SK-N-SH (cell line): Measurements from ENCODE around the gene ANKS1B. TPM values are rescaled to one million over a fixed set of nuclear protein-coding genes. Genes with fewer than 3 reads are reported as not detected.

Experiments
- CTCF ChIA-PET: fragments of 300-600, 350-600 bp; formaldehyde crosslinking; extraction: SDS; loops from one replicate; lab custom pipeline; 2021; lab: Yijun Ruan, JAX
- POLR2A ChIA-PET: fragments of 350-600 bp; sonication (Branson Sonifier 250); formaldehyde crosslinking; extraction: SDS; loops from one replicate; lab custom pipeline; 2020; ENCODE audit warnings: antibody characterized with exemption, inconsistent platforms; lab: Yijun Ruan, JAX
- DNase-seq: peaks from one replicate; pipeline ENCODE4 v3.0.0; 2012
- H2AFZ ChIP-seq: fragments of 200-600 bp; sonication (generic); 2 replicates; pipeline ENCODE4 v1.8.1; 2016; ENCODE audit warnings: antibody characterized with exemption, mild to moderate bottlenecking, low read depth
- H3F3A ChIP-seq: fragments of 200-600 bp; sonication (generic); replicated peaks from 2 replicates; pipeline ENCODE3; 2016; ENCODE audit warnings: antibody characterized with exemption, mild to moderate bottlenecking; ENCODE audit not compliant: insufficient read depth
- H3K27ac ChIP-seq, 2 experiments: fragments of 200-500 bp in 1 of 2; fragments of 200-600 bp in 1 of 2; sonication (Bioruptor generic) in 1 of 2; sonication (generic), shearing (Covaris generic) in 1 of 2; 2 replicates each; pipeline versions ENCODE4 v1.5.1 to v1.6.1; 2014 to 2016; ENCODE audit warnings: low read depth in 2 of 2, inconsistent platforms in 1 of 2, low read length in 1 of 2, mild to moderate bottlenecking in 1 of 2, mixed read lengths in 1 of 2
- H3K27me3 ChIP-seq: fragments of 200-600 bp; sonication (generic), shearing (Covaris generic); 2 replicates; pipeline ENCODE4 v1.6.1; 2016; ENCODE audit warnings: mixed run types; ENCODE audit not compliant: insufficient read depth
- H3K36me3 ChIP-seq, 2 experiments: fragments of 200-500 bp in 1 of 2; fragments of 200-600 bp in 1 of 2; sonication (Bioruptor generic) in 1 of 2; sonication (generic) in 1 of 2; replicated peaks in 1 of 2; 2 replicates each; pipeline versions ENCODE3 to v1.5.1; 2014 to 2016; ENCODE audit warnings: low read length in 1 of 2, mild to moderate bottlenecking in 1 of 2; ENCODE audit not compliant: insufficient read depth in 2 of 2, control insufficient read depth in 1 of 2
- H3K4me1 ChIP-seq, 2 experiments: fragments of 200-500 bp in 1 of 2; fragments of 200-600 bp in 1 of 2; sonication (Bioruptor generic) in 1 of 2; sonication (generic), shearing (Covaris generic) in 1 of 2; 2 replicates each; pipeline versions ENCODE4 v1.5.1 to v1.6.1; 2014 to 2016; ENCODE audit warnings: low read depth in 1 of 2, low read length in 1 of 2, mixed run types in 1 of 2; ENCODE audit not compliant: insufficient read depth in 2 of 2, control insufficient read depth in 1 of 2
- H3K4me2 ChIP-seq: fragments of 200-600 bp; sonication (generic), shearing (Covaris generic); 2 replicates; pipeline ENCODE4 v1.6.1; 2017; ENCODE audit warnings: mixed run types
- H3K4me3 ChIP-seq, 2 experiments: fragments of 200-500 bp in 1 of 2; fragments of 200-600 bp in 1 of 2; sonication (Bioruptor generic) in 1 of 2; sonication (generic), shearing (Covaris generic) in 1 of 2; 2 replicates each; pipeline versions ENCODE4 v1.5.1 to v1.8.1; 2014 to 2016; ENCODE audit warnings: low read depth in 2 of 2, inconsistent platforms in 1 of 2, low read length in 1 of 2, mild to moderate bottlenecking in 1 of 2, mixed read lengths in 1 of 2, moderate library complexity in 1 of 2
- H3K79me2 ChIP-seq: fragments of 200-600 bp; sonication (generic); 2 replicates; pipeline ENCODE4 v1.8.1; 2017; ENCODE audit warnings: mild to moderate bottlenecking; ENCODE audit not compliant: insufficient read depth
- H3K9ac ChIP-seq: fragments of 200-600 bp; sonication (generic); 2 replicates; pipeline ENCODE4 v1.6.1; 2017; ENCODE audit warnings: mixed run types
- H3K9me2 ChIP-seq: fragments of 200-600 bp; sonication (generic); 2 replicates; pipeline ENCODE4 v1.6.1; 2017; ENCODE audit warnings: mixed run types
- H3K9me3 ChIP-seq: fragments of 200-600 bp; sonication (generic); 2 replicates; pipeline ENCODE4 v1.6.1; 2017; ENCODE audit warnings: mixed run types, mild to moderate bottlenecking, moderate library complexity
- H4K20me1 ChIP-seq: fragments of 200-600 bp; sonication (generic); 2 replicates; pipeline ENCODE4 v1.6.1; 2017; ENCODE audit warnings: mild to moderate bottlenecking, mixed run types; ENCODE audit not compliant: insufficient read depth
- CHD2 ChIP-seq: fragments of 150-350 bp; IDR thresholded peaks from 2 replicates; pipeline ENCODE4 v1.6.1; 2018; ENCODE audit warnings: low read length; ENCODE audit not compliant: partially characterized antibody
- ELF1 ChIP-seq: IDR thresholded peaks from 2 replicates; pipeline ENCODE4 v1.4.0; 2012
- EZH2phosphoT487 ChIP-seq: fragments of 200-600 bp; sonication (generic); IDR thresholded peaks from 2 replicates; pipeline ENCODE4 v1.6.1; 2017; ENCODE audit warnings: low read depth, mixed run types, mild to moderate bottlenecking, antibody characterized with exemption, moderate library complexity, borderline replicate concordance
- FOXJ3 ChIP-seq: sonication (generic); formaldehyde crosslinking; IDR thresholded peaks from 2 replicates; pipeline ENCODE4 v1.5.1; 2020; ENCODE audit warnings: mild to moderate bottlenecking, missing genetic modification reagents
- FOXM1 ChIP-seq: IDR thresholded peaks from 2 replicates; pipeline ENCODE4 v1.4.0; 2012; ENCODE audit warnings: low read depth, mild to moderate bottlenecking
- GABPA ChIP-seq: IDR thresholded peaks from 2 replicates; pipeline ENCODE4 v1.4.0; 2012; ENCODE audit warnings: low read depth, mild to moderate bottlenecking
- JUND ChIP-seq: IDR thresholded peaks from 2 replicates; pipeline ENCODE4 v1.4.0; 2012
- MAX ChIP-seq: IDR thresholded peaks from 2 replicates; pipeline ENCODE4 v1.4.0; 2012; ENCODE audit warnings: low read depth
- NFIC ChIP-seq: IDR thresholded peaks from 2 replicates; pipeline ENCODE4 v1.4.0; 2012; ENCODE audit warnings: borderline replicate concordance
- NRF1 ChIP-seq: IDR thresholded peaks from 2 replicates; pipeline ENCODE4 v1.6.1; 2012; ENCODE audit warnings: low read depth, mild to moderate bottlenecking, low read length
- PBX3 ChIP-seq: IDR thresholded peaks from 2 replicates; pipeline ENCODE4; 2012
- RAD21 ChIP-seq: IDR thresholded peaks from 2 replicates; pipeline ENCODE4 v1.6.1; 2012; ENCODE audit warnings: mild to moderate bottlenecking, low read length
- REST ChIP-seq: IDR thresholded peaks from 2 replicates; pipeline ENCODE4 v1.6.1; 2012; ENCODE audit warnings: mild to moderate bottlenecking, low read depth, low read length, moderate library complexity
- RFX5 ChIP-seq: IDR thresholded peaks from 2 replicates; pipeline ENCODE4 v1.6.1; 2012; ENCODE audit warnings: mild to moderate bottlenecking, improper control_type of control experiment, low read length
- SMC3 ChIP-seq: IDR thresholded peaks from 2 replicates; pipeline ENCODE4 v1.6.1; 2012; ENCODE audit warnings: low read depth, low read length, improper control_type of control experiment
- USF1 ChIP-seq: IDR thresholded peaks from 2 replicates; pipeline ENCODE4 v1.4.0; 2012; ENCODE audit warnings: low read depth, borderline replicate concordance
- USF2 ChIP-seq: fragments of 150-350 bp; IDR thresholded peaks from 2 replicates; pipeline ENCODE4 v1.6.1; 2017; ENCODE audit warnings: antibody characterized with exemption, low read length, low read depth, borderline replicate concordance
- YY1 ChIP-seq: IDR thresholded peaks from 2 replicates; pipeline ENCODE4 v1.4.0; 2012; ENCODE audit warnings: low read depth, mild to moderate bottlenecking
- ZBTB33 ChIP-seq: IDR thresholded peaks from 2 replicates; pipeline ENCODE4 v1.4.0; 2012; ENCODE audit warnings: low read depth, borderline replicate concordance
- WGBS: methylation state at CpG from one replicate; pipeline ENCODE4 v1.1.6; 2017; ENCODE audit warnings: low lambda C conversion rate; 5-methylcytosine and 5-hydroxymethylcytosine counted together
- polyA plus RNA-seq, 3 experiments: library from polyadenylated mRNA; depleted of rRNA; stranded (reverse); fragments of >200 nt; gene quantifications; 2 replicates each; pipeline ENCODE4 v1.2.3, GENCODE V29; 2012

The ANKS1B gene
- polyA plus RNA-seq, 1 of the 3 experiments (the other 2 are of a cell fraction), result 1.8 TPM

- no peaks in the 10 kb centered on the region for H3K4me1 ChIP-seq
- ChIA-PET CTCF (interaction anchor here (1.4 kb wide), 1 partner anchor 8 kb away, joined by 3 read pairs; no protein-coding TSS in a partner anchor), POLR2A (no interaction called here)
- no peaks in the 10 kb centered on the region for H3K79me2 ChIP-seq
- no peaks in the 10 kb centered on the region for H3K9me2 ChIP-seq
- no peak overlapping the region for H2AFZ ChIP-seq
- H3K9me3 ChIP-seq, result no peaks in the 10 kb centered on the region
- H3K9ac ChIP-seq, result no peak overlapping the region
- H4K20me1 ChIP-seq, result no peaks in the 10 kb centered on the region
- H3K27ac ChIP-seq, result no peak overlapping the region
- no peak for DNase-seq
- TF ChIP-seq USF1, result no peak
- TF ChIP-seq EZH2phosphoT487, result no peak
- no peak for TF ChIP-seq SMC3
- no peak for TF ChIP-seq ELF1
- no peak for TF ChIP-seq RFX5
- TF ChIP-seq JUND, result no peak
- TF ChIP-seq YY1, result no peak
- no peak for TF ChIP-seq NFIC
- no peak overlapping the region for H3K4me2 ChIP-seq
- no peaks in the 10 kb centered on the region for H3K27me3 ChIP-seq
- H3K36me3 ChIP-seq, result no peaks in the 10 kb centered on the region
- H3K4me3 ChIP-seq, result no peak overlapping the region
- no peaks in the 10 kb centered on the region for H3F3A ChIP-seq
- 48% methylated on average over 5 of the region's 5 CpGs for WGBS
These were observed 838.6 kb downstream of the ANKS1B start for GRCh38 chr12:99146185-99146584.

- no peak for TF ChIP-seq RAD21
- no peak for TF ChIP-seq GABPA
- no peak for TF ChIP-seq PBX3
- no peak for TF ChIP-seq FOXJ3
- TF ChIP-seq NRF1, result no peak
- no peak for TF ChIP-seq USF2
- no peak for TF ChIP-seq ZBTB33
- no peak for TF ChIP-seq ELF1
- TF ChIP-seq MAX, result no peak
- no peak for TF ChIP-seq CHD2
- no peak for TF ChIP-seq FOXM1
- TF ChIP-seq REST, result no peak
- TF ChIP-seq EZH2phosphoT487, result no peak
- Histone ChIP-seq H2AFZ (no peak overlapping the region), H3K27me3 (no peaks in the 10 kb centered on the region), H3K79me2 (no peaks in the 10 kb centered on the region), H3K4me1 (peaks cover 0 to 3% of the 10 kb centered on the region in 2 experiments; a peak in 1 of 4 replicates), H3K9ac (no peak overlapping the region), H3K36me3 (no peaks in the 10 kb centered on the region), H3K4me3 (no peak overlapping the region), H3K27ac (no peak overlapping the region), H3K9me2 (no peaks in the 10 kb centered on the region), H3F3A (no peaks in the 10 kb centered on the region), H4K20me1 (no peaks in the 10 kb centered on the region), H3K4me2 (no peak overlapping the region), H3K9me3 (no peaks in the 10 kb centered on the region)
- no peak for DNase-seq
- ChIA-PET POLR2A (no interaction called here), CTCF (no interaction called here)
These were observed 842.1 kb downstream of the ANKS1B start for GRCh38 chr12:99142651-99143050.
